Bronchial epithelial cell (primary cell): Measurements from ENCODE around the gene RIPOR2. TPM values are rescaled to one million over a fixed set of nuclear protein-coding genes. Genes with fewer than 3 reads are reported as not detected.

Experiments used
- DNase-seq: peaks from one replicate; pipeline ENCODE4 v3.0.0-alpha.2; 2010; ENCODE audit warnings: low read depth
- FAIRE-seq: peaks from 2 replicates; lab custom pipeline; 2011; peaks lifted over from hg19 to GRCh38; lab: Jason Lieb, UNC
- H3K27me3 ChIP-seq: 2 replicates; pipeline ENCODE4 v1.5.1; 2011; ENCODE audit warnings: low read length; ENCODE audit not compliant: control insufficient read depth, insufficient read depth
- H3K36me3 ChIP-seq: 2 replicates; pipeline ENCODE4 v1.5.1; 2011; ENCODE audit warnings: low read length; ENCODE audit not compliant: control insufficient read depth, insufficient read depth
- H3K4me3 ChIP-seq: 2 replicates; pipeline ENCODE4 v1.5.1; 2011; ENCODE audit warnings: mild to moderate bottlenecking, low read depth, low read length, control low read depth
- CTCF ChIP-seq: IDR thresholded peaks from 2 replicates; pipeline ENCODE4 v1.5.1; 2011; ENCODE audit warnings: mild to moderate bottlenecking, moderate library complexity, low read length, control low read depth, inconsistent platforms; ENCODE audit not compliant: insufficient read depth, severe bottlenecking
- total RNA-seq: library from RNA; depleted of rRNA; stranded (reverse); fragments of >200 nt; gene quantifications from 2 replicates; pipeline ENCODE4 v1.2.1, GENCODE V29; 2014

Gene RIPOR2
- total RNA-seq, 1 donor from 2014 or later = under 0.01 TPM

- H3K27me3 ChIP-seq = no peaks in the 10 kb centered on the region
- DNase-seq = no peak
- no peak for TF ChIP-seq CTCF
- no peak for FAIRE-seq
- H3K4me3 ChIP-seq = no peak overlapping the region
- H3K36me3 ChIP-seq = no peaks in the 10 kb centered on the region
Measured at GRCh38 chr6:24797596-24798216, 138.1 kb downstream of the RIPOR2 start.

GRCh38 chr6:24796616-24797290 is 139.0 kb downstream of the RIPOR2 start:
- FAIRE-seq (no peak), DNase-seq (no peak)
- H3K36me3 ChIP-seq = no peaks in the 10 kb centered on the region
- H3K27me3 ChIP-seq = no peaks in the 10 kb centered on the region
- no peak overlapping the region for H3K4me3 ChIP-seq
- no peak for TF ChIP-seq CTCF

- Histone ChIP-seq H3K27me3 (no peaks in the 10 kb centered on the region), H3K4me3 (no peak overlapping the region), H3K36me3 (no peaks in the 10 kb centered on the region)
- FAIRE-seq = no peak
- DNase-seq = no peak
- TF ChIP-seq CTCF = no peak
Measured at GRCh38 chr6:24795106-24795505, 140.7 kb downstream of the RIPOR2 start.

GRCh38 chr6:24788031-24788665 is 147.6 kb downstream of the RIPOR2 start:
- Histone ChIP-seq H3K27me3 (no peaks in the 10 kb centered on the region), H3K36me3 (no peaks in the 10 kb centered on the region), H3K4me3 (no peak overlapping the region)
- TF ChIP-seq CTCF = no peak
- FAIRE-seq (no peak), DNase-seq (peak; percentile 32)

DNA sequence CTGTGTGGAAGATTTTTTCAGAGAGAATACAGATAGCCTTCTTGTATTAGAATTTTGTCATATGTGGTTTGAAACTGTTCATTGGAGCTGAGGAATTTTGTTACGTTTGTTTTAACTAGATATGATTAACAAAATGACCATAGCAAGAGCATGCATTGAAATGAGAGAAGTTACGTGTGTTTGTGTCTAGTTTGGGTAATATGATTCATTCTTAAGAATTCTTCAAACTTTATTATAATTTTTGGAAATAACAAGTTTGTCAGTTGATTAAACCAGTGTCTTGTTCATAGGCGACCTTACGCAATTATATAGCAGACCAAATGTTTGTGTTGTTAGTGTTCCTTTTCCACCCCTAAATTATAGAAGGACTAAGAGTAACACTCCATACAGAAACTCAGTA is 155.6 kb downstream of the RIPOR2 start:
- peaks cover 3% of the 10 kb centered on the region for H3K36me3 ChIP-seq
- DNase-seq (no peak), FAIRE-seq (no peak)
- H3K4me3 ChIP-seq = no peak overlapping the region
- TF ChIP-seq CTCF = no peak
- no peaks in the 10 kb centered on the region for H3K27me3 ChIP-seq
